Bronchial epithelial cell (primary cell): ENCODE data around the gene VWF. TPM values are rescaled to one million over a fixed set of nuclear protein-coding genes. Genes with fewer than 3 reads are reported as not detected.

Source experiments
- DNase-seq: peaks from one replicate; pipeline ENCODE4 v3.0.0-alpha.2; 2010; ENCODE audit warnings: low read depth
- FAIRE-seq: peaks from 2 replicates; lab custom pipeline; 2011; peaks lifted over from hg19 to GRCh38; lab: Jason Lieb, UNC
- H3K27me3 ChIP-seq: 2 replicates; pipeline ENCODE4 v1.5.1; 2011; ENCODE audit warnings: low read length; ENCODE audit not compliant: control insufficient read depth, insufficient read depth
- H3K36me3 ChIP-seq: 2 replicates; pipeline ENCODE4 v1.5.1; 2011; ENCODE audit warnings: low read length; ENCODE audit not compliant: control insufficient read depth, insufficient read depth
- H3K4me3 ChIP-seq: 2 replicates; pipeline ENCODE4 v1.5.1; 2011; ENCODE audit warnings: mild to moderate bottlenecking, low read depth, low read length, control low read depth
- CTCF ChIP-seq: IDR thresholded peaks from 2 replicates; pipeline ENCODE4 v1.5.1; 2011; ENCODE audit warnings: mild to moderate bottlenecking, moderate library complexity, low read length, control low read depth, inconsistent platforms; ENCODE audit not compliant: insufficient read depth, severe bottlenecking
- total RNA-seq: library from RNA; depleted of rRNA; stranded (reverse); fragments of >200 nt; gene quantifications from 2 replicates; pipeline ENCODE4 v1.2.1, GENCODE V29; 2014

The VWF gene
- total RNA-seq, 1 donor from 2014 or later: 0.26 TPM

- FAIRE-seq: no peak
- TF ChIP-seq CTCF: no peak
- DNase-seq: peak; percentile 32
- no peaks in the 10 kb centered on the region for H3K27me3 ChIP-seq
- no peaks in the 10 kb centered on the region for H3K36me3 ChIP-seq
- no peak overlapping the region for H3K4me3 ChIP-seq
These were observed 30.7 kb downstream of the VWF start for GRCh38 chr12:6093764-6094163.

DNA sequence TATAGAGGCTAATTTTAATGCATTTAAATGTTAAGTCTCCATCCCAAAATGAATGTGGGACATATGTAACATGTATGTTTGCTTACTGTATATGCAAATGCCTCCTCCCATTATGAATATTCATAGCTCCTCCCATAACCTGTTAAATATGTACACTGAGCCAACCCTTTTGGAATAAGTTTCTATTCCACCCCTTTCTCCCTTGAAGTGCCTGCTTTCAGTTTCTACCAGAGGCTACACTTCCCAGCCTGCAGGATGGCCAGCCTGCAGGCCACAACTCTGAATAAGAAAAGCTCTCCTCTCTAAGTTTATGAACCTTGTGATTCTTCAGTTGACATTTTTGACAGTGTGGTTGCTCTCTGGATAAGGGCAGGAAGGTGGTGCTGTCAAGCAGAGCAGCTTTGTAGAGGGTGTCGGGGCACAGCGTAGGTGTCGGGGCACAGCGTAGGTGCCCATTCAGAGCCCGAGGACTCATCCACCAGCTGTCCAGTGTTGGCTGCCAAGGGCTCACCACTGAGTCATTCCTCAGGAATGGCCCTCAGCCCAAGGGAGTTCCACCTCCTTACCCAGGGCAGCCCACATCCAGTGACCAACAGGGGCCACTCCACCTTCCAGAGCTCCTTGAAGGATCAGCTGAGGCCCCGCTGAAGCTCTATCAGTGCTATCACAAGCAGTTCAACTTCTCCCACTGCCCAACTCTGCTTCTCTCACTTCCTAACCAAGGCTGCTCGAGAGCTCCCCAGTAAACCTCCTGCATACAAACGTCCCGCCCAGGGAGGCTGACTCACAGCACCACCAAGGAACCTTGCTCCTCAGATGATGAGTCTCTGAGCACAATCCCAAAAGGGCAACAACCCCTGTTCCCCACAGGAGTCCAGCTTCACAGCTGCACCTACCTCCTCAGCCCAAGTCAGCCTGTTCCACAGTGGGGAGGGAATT lies 31.4 kb downstream of the VWF start:
- no peaks in the 10 kb centered on the region for H3K27me3 ChIP-seq
- no peak for TF ChIP-seq CTCF
- FAIRE-seq (no peak), DNase-seq (peak; percentile 91)
- no peaks in the 10 kb centered on the region for H3K36me3 ChIP-seq
- H3K4me3 ChIP-seq: no peak overlapping the region

DNA sequence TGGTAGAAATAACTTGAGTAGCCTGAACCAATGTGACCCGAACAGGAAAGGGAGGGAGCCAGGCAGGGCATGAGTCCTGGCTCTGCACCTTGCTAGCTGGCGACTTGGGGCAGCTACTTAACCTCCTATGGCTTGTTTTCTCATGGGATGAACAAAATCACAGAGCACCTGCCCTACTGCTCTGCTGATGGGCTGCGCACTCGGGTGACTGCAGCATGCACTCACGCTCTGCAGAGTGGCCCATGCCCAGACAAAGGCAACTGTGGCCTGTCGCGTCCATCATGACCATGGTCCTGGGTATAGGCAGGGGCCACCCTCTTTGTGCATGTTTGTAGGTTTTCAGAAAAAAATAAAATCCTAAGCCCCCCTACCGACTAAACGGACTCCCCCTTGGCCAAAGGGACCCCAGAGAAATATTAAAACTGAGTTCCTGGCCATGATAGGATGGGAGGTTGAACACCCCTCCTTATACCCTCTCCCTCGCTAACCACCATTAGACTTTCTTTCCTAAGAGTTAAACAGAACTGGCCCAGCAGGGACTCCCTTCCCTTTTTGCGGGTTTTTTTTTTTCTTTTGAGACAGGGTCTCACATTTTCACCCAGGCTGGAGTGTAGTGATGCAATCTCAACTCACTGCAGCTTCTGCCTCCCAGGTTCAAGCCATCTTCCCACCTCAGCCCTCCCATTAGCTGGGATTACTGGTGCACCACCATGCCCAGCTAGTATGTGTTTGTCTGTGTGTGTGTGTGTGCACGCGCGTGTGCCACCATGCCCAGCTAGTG lies 32.5 kb downstream of the VWF start:
- no peak overlapping the region for H3K4me3 ChIP-seq

DNA sequence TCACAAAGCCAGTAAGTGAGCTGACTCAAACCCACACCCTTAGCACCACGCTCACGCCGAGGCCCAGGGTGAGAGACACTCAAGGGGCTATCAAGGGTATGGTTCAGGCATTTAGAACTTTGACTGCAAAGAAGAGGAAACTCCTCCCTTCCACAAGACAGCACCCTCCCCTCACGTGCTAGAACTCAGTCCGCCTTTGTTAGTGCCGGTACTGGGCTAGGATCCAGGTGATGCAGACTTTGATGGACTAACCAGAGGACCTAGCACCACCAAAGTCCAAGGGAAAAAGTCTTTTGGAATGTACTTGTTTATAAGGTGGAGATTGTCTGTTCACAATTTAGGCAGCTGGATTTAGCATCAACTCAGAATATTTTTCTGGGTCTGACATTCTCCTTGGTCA lies 33.7 kb downstream of the VWF start:
- DNase-seq (peak; percentile 46), FAIRE-seq (no peak)
- TF ChIP-seq CTCF: no peak
- no peaks in the 10 kb centered on the region for H3K36me3 ChIP-seq
- H3K27me3 ChIP-seq: no peaks in the 10 kb centered on the region
- H3K4me3 ChIP-seq: no peak overlapping the region

More for the DNA sequence above, 32.5 kb downstream of the VWF start:
- FAIRE-seq (no peak), DNase-seq (no peak)
- H3K36me3 ChIP-seq: no peaks in the 10 kb centered on the region
- no peak for TF ChIP-seq CTCF
- H3K27me3 ChIP-seq: no peaks in the 10 kb centered on the region

GRCh38 chr12:6088921-6089747 lies 35.3 kb downstream of the VWF start:
- no peak for FAIRE-seq

More at GRCh38 chr12:6088921-6089747, 35.3 kb downstream of the VWF start:
- TF ChIP-seq CTCF: no peak
- H3K4me3 ChIP-seq: no peak overlapping the region
- no peaks in the 10 kb centered on the region for H3K27me3 ChIP-seq
- no peaks in the 10 kb centered on the region for H3K36me3 ChIP-seq
- DNase-seq: peak; percentile 95
